HepG2 (cell line): Measurements from ENCODE around the gene SLC8B1. TPM values are rescaled to one million over a fixed set of nuclear protein-coding genes. Genes with fewer than 3 reads are reported as not detected.
A peak's percentile ranks its signal among the peaks of the same experiment; 100 is the strongest.

Source experiments
- KAT8 ChIP-seq: IDR thresholded peaks from 2 replicates; pipeline ENCODE4 v1.6.1; 2016; ENCODE audit warnings: missing genetic modification reagents, missing compliant biosample characterization
- PCBP2 ChIP-seq: fragments of 200-400 bp; formaldehyde crosslinking; optimal IDR thresholded peaks from 2 replicates; pipeline ENCODE3; 2018; ENCODE audit warnings: low read length, low read depth; ENCODE audit not compliant: poor library complexity, severe bottlenecking
- SETDB1 ChIP-seq: sonication (generic); formaldehyde crosslinking; IDR thresholded peaks from 2 replicates; pipeline ENCODE4 v1.5.1; 2020; ENCODE audit warnings: missing genetic modification reagents, mild to moderate bottlenecking, borderline replicate concordance
- ZNF367 ChIP-seq: sonication (generic); formaldehyde crosslinking; IDR thresholded peaks from 2 replicates; pipeline ENCODE4 v1.4.0; 2020; ENCODE audit warnings: missing genetic modification reagents, borderline replicate concordance
- polyA plus RNA-seq, 8 experiments: library from polyadenylated mRNA; depleted of rRNA in 3 of 8; stranded (reverse) in 7 of 8; unstranded in 1 of 8; fragments of >200 nt; fragmentation: Illumina TruSeq in 4 of 8; extraction: Trizol in 4 of 8; gene quantifications; 2 replicates each; pipeline versions ENCODE4 v1.2.1 to v1.2.3, GENCODE V29; 2011 to 2016; ENCODE audit warnings: low read depth in 4 of 8, missing spikeins in 1 of 8, mixed read lengths in 1 of 8; ENCODE audit not compliant: insufficient read depth in 1 of 8
- total RNA-seq, 5 experiments: library from RNA; depleted of rRNA; stranded (reverse); fragments of >200 nt; fragmentation: Illumina TruSeq; extraction: Trizol; gene quantifications; 2 replicates each; pipeline ENCODE4 v1.2.3, GENCODE V29; 2016; ENCODE audit warnings: low read depth in 1 of 5
- TF ChIP-seq, protein P1 (sequence below), 2 experiments: fragments of 450-650 bp in 1 of 2; sonication (generic) in 1 of 2; formaldehyde crosslinking in 1 of 2; IDR thresholded peaks; 2 replicates each; pipeline versions ENCODE4 v1.6.1 to v1.8.0; 2016 to 2022; ENCODE audit warnings: antibody characterized with exemption in 1 of 2, mild to moderate bottlenecking in 1 of 2, missing genetic modification reagents in 1 of 2
- TF ChIP-seq, protein P2 (sequence below): sonication (generic); formaldehyde crosslinking; IDR thresholded peaks from 2 replicates; pipeline ENCODE4 v1.4.0; 2020; ENCODE audit warnings: missing genetic modification reagents, borderline replicate concordance
- TF ChIP-seq, protein P3 (sequence below): sonication (generic); formaldehyde crosslinking; conservative IDR thresholded peaks from 2 replicates; pipeline ENCODE4 v1.4.0; 2020; ENCODE audit warnings: missing genetic modification reagents
- TF ChIP-seq, protein P4 (sequence below): sonication (generic); formaldehyde crosslinking; IDR thresholded peaks from 2 replicates; pipeline ENCODE4 v1.8.1; 2023; ENCODE audit warnings: missing genetic modification reagents, inconsistent platforms, borderline replicate concordance
- TF ChIP-seq, protein P5 (sequence below): sonication (generic); formaldehyde crosslinking; IDR thresholded peaks from 2 replicates; pipeline ENCODE4 v1.8.0; 2023; ENCODE audit warnings: mild to moderate bottlenecking, missing genetic modification reagents

The SLC8B1 gene
- total and polyA plus RNA-seq, 2 of the 13 experiments (the other 11 are each of a cell fraction or from before 2014, with no cell fraction given), result 6.8 to 8.0 TPM

DNA sequence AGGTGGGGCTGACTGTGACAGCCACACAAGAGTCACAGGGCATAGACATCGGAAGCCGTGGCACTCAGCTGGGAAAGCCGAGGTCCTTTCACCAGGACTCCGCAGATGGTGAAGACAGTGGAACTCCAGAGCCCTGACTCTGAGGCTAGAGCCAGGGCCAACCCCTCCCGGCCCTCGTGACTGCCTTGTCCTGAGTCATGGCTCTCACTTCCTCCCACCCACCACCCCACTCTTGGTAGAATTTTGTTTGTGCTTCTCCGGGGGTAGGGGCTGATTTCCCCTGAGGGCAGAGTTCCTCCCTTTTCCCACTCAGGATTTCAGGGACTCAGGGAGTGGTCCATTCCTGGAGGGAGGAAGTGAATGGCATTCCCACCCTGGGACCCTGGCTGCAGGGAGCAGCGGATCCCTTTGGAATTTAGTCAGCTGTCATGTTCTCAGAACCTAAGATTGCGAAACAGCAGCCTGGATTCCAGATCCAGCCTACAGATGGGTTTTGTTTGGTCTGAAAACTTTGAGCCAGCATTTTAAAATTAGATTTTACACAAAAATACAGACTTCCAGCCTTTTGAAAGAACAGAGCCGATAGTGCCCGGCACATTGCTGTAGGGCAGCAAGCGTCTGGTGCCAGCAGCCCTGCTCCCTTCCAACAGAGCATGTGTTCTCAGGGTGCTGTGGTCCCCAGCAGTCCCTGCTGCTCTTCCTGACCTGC, 62.9 kb downstream of the SLC8B1 start (continued):
- TF ChIP-seq, protein P1, sequence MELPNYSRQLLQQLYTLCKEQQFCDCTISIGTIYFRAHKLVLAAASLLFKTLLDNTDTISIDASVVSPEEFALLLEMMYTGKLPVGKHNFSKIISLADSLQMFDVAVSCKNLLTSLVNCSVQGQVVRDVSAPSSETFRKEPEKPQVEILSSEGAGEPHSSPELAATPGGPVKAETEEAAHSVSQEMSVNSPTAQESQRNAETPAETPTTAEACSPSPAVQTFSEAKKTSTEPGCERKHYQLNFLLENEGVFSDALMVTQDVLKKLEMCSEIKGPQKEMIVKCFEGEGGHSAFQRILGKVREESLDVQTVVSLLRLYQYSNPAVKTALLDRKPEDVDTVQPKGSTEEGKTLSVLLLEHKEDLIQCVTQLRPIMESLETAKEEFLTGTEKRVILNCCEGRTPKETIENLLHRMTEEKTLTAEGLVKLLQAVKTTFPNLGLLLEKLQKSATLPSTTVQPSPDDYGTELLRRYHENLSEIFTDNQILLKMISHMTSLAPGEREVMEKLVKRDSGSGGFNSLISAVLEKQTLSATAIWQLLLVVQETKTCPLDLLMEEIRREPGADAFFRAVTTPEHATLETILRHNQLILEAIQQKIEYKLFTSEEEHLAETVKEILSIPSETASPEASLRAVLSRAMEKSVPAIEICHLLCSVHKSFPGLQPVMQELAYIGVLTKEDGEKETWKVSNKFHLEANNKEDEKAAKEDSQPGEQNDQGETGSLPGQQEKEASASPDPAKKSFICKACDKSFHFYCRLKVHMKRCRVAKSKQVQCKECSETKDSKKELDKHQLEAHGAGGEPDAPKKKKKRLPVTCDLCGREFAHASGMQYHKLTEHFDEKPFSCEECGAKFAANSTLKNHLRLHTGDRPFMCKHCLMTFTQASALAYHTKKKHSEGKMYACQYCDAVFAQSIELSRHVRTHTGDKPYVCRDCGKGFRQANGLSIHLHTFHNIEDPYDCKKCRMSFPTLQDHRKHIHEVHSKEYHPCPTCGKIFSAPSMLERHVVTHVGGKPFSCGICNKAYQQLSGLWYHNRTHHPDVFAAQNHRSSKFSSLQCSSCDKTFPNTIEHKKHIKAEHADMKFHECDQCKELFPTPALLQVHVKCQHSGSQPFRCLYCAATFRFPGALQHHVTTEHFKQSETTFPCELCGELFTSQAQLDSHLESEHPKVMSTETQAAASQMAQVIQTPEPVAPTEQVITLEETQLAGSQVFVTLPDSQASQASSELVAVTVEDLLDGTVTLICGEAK (IDR thresholded peaks at IDR 0.05), result no peak
- TF ChIP-seq, protein P1 (CRISPR knock-in tag; IDR thresholded peaks at IDR 0.05), result no peak
- TF ChIP-seq, protein P2, sequence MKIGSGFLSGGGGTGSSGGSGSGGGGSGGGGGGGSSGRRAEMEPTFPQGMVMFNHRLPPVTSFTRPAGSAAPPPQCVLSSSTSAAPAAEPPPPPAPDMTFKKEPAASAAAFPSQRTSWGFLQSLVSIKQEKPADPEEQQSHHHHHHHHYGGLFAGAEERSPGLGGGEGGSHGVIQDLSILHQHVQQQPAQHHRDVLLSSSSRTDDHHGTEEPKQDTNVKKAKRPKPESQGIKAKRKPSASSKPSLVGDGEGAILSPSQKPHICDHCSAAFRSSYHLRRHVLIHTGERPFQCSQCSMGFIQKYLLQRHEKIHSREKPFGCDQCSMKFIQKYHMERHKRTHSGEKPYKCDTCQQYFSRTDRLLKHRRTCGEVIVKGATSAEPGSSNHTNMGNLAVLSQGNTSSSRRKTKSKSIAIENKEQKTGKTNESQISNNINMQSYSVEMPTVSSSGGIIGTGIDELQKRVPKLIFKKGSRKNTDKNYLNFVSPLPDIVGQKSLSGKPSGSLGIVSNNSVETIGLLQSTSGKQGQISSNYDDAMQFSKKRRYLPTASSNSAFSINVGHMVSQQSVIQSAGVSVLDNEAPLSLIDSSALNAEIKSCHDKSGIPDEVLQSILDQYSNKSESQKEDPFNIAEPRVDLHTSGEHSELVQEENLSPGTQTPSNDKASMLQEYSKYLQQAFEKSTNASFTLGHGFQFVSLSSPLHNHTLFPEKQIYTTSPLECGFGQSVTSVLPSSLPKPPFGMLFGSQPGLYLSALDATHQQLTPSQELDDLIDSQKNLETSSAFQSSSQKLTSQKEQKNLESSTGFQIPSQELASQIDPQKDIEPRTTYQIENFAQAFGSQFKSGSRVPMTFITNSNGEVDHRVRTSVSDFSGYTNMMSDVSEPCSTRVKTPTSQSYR (CRISPR knock-in tag), result no peak
- TF ChIP-seq ZNF367 (CRISPR knock-in tag), result no peak
- TF ChIP-seq, protein P3, sequence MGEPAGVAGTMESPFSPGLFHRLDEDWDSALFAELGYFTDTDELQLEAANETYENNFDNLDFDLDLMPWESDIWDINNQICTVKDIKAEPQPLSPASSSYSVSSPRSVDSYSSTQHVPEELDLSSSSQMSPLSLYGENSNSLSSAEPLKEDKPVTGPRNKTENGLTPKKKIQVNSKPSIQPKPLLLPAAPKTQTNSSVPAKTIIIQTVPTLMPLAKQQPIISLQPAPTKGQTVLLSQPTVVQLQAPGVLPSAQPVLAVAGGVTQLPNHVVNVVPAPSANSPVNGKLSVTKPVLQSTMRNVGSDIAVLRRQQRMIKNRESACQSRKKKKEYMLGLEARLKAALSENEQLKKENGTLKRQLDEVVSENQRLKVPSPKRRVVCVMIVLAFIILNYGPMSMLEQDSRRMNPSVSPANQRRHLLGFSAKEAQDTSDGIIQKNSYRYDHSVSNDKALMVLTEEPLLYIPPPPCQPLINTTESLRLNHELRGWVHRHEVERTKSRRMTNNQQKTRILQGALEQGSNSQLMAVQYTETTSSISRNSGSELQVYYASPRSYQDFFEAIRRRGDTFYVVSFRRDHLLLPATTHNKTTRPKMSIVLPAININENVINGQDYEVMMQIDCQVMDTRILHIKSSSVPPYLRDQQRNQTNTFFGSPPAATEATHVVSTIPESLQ (CRISPR knock-in tag), result no peak
- TF ChIP-seq, protein P4, sequence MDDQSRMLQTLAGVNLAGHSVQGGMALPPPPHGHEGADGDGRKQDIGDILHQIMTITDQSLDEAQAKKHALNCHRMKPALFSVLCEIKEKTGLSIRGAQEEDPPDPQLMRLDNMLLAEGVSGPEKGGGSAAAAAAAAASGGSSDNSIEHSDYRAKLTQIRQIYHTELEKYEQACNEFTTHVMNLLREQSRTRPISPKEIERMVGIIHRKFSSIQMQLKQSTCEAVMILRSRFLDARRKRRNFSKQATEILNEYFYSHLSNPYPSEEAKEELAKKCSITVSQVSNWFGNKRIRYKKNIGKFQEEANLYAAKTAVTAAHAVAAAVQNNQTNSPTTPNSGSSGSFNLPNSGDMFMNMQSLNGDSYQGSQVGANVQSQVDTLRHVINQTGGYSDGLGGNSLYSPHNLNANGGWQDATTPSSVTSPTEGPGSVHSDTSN (CRISPR knock-in tag), result no peak
- TF ChIP-seq, protein P5, sequence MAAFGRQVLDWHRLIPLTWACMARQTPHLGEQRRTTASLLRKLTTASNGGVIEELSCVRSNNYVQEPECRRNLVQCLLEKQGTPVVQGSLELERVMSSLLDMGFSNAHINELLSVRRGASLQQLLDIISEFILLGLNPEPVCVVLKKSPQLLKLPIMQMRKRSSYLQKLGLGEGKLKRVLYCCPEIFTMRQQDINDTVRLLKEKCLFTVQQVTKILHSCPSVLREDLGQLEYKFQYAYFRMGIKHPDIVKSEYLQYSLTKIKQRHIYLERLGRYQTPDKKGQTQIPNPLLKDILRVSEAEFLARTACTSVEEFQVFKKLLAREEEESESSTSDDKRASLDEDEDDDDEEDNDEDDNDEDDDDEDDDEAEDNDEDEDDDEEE (CRISPR knock-in tag), result 0 out of 2 replicates have a peak, but pooled peaks have one; percentile 30
- TF ChIP-seq KAT8 (CRISPR knock-in tag), result no peak
- TF ChIP-seq PCBP2, result no peak
- TF ChIP-seq SETDB1 (CRISPR knock-in tag), result no peak
